CD1c-positive myeloid dendritic cell (primary cell): ENCODE measurements around the gene GPSM1.

ENCODE experiments used
- DNase-seq: peaks from one replicate; pipeline ENCODE4 v3.0.0-alpha.2; 2016; ENCODE audit errors: extremely low spot score

The GPSM1 gene, protein sequence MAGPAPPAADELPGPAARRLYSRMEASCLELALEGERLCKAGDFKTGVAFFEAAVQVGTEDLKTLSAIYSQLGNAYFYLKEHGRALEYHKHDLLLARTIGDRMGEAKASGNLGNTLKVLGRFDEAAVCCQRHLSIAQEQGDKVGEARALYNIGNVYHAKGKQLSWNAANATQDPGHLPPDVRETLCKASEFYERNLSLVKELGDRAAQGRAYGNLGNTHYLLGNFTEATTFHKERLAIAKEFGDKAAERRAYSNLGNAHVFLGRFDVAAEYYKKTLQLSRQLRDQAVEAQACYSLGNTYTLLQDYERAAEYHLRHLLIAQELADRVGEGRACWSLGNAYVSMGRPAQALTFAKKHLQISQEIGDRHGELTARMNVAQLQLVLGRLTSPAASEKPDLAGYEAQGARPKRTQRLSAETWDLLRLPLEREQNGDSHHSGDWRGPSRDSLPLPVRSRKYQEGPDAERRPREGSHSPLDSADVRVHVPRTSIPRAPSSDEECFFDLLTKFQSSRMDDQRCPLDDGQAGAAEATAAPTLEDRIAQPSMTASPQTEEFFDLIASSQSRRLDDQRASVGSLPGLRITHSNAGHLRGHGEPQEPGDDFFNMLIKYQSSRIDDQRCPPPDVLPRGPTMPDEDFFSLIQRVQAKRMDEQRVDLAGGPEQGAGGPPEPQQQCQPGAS

DNA sequence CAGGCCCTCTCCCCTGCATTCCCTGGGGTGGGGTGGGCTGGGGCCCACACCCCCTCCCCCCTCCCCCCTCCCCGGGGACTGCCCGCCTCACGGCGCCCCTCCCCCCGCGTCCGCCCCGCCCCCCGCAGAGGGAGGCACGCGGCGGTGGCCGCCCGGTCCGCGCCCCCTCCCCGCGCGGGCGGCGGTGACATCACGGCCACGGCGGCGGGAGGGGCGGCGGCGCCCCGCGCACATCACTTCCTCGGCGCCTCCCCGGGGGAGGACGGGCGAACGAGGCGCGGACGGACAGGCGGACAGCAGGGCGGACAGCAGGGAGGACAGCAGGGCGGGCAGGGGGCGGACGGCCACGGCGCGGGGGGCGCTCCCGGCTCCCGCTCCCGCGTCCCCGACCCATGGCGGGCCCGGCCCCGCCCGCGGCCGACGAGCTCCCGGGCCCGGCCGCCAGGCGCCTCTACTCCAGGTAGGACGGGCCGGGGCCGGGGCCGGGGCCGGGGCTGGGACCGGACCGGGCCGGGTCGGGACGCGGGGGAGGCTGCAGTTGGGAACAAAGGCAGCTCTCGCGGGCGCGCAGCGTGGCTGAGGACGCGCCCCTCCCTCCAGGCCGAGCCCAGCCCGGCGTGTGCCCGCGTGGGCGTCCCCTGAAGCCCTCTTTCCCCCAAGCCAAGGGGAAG, at the start of gene GPSM1:
GPSM1 (plus strand) TSS at position 236 of the 671 bp plus-strand sequence; CDS start at position 393, 157 bp downstream.
- DNase-seq: peak; percentile 57

GRCh38 chr9:136277746-136278145, 49.6 kb upstream of the GPSM1 start:
- DNase-seq: no peak

- DNase-seq: no peak
Measured at GRCh38 chr9:136278221-136278620, 49.1 kb upstream of the GPSM1 start.

- no peak for DNase-seq
Measured at GRCh38 chr9:136278894-136279293, 48.4 kb upstream of the GPSM1 start.

- no peak for DNase-seq
Measured at GRCh38 chr9:136279471-136279870, 47.9 kb upstream of the GPSM1 start.

- DNase-seq: no peak
Measured at GRCh38 chr9:136280535-136281315, 46.6 kb upstream of the GPSM1 start.

GRCh38 chr9:136281421-136282271, 45.7 kb upstream of the GPSM1 start:
- DNase-seq: no peak

- no peak for DNase-seq
Measured at GRCh38 chr9:136282272-136282861, 45.0 kb upstream of the GPSM1 start.

DNA sequence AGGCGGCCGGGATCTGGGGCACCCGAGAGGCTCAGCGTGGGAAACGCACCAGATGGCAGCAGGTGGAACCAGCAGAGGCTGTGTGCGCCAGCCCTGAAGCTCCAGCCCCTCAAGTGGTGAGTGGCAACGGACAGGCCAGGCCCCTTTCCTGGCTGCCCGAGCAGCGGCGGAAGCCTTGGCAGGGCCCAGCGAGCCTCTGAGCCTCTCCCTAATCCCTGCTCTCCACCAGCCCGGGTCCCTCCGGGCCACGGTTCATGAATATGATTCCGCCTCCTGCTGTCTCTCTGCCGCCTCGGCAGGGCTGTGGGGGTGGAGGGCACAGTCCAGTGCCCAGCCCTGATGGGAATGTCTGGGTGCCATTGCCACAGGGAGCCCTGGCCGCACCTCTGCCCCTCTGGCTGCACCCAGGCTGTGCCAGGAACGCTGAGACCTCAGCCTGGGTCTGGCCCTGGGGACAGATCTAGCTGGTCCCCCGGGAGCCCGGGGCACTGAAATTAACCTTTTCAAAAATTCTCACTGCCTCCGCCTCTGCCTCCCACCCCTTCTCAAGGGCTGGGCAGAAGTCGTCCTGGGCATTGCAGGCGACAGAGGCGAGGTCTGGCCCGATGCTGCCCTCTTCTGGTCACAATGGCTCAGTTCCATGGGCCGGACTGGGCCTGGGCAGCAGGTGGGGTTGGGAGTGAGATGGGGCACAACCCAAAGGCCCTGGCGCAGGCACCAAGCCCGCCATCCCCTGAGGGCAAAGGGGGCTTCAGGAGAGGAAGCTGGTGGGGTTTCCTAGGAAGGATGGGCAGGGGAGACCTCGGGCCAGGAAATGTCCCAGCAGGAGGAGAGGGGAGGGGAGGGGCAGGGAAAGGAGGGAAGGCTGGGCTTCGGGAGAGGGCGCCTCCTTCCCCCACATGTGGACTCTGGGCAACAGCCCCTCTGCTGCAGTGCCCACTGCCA, 43.8 kb upstream of the GPSM1 start:
- DNase-seq: peak; percentile 82

GRCh38 chr9:136284311-136284710, 43.0 kb upstream of the GPSM1 start:
- no peak for DNase-seq

- DNase-seq: no peak
Measured at GRCh38 chr9:136284951-136285350, 42.4 kb upstream of the GPSM1 start.

DNA sequence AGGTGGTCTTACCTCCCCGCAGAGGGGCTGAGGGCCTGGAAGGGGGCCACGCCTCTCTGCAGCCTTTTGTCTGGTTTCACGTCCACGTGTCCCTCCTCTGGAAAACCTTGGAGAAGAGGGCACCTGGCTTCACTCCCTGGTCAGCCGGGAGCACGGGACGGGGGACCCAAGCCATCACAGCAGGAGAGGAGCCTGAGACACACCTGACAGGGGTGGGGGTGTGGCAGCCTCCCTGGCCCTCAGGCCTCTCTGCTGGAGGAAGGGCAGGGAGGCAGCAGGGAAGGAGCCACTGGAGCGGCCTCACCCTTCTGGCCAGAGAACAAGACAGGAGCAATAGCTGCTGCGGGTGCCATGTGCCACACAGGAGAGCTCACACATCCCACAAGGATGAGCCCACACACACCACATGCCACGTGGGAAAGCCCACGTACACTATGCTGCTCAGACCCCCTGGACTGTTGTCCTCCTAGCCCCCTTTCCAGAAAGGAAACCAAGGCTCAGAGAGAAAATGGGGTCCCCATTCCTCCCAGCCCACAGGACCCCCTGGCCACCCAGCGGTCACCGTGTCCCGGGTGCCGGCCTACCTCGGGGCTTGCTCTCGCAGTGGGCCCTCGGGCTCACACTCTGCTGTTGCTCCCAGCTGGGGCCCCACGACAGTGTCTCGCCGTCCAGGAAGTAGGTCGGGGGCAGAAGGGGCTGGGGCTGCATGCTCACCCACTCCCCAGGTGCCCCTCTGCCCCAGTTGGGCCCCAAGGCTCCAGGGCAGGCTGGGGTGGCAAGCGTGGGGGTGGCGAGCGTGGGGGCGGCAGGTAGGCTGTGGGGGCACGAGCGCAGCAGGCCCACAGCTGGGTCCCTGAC, 41.6 kb upstream of the GPSM1 start:
- no peak for DNase-seq

GRCh38 chr9:136286359-136286986, 40.9 kb upstream of the GPSM1 start:
- DNase-seq: no peak

DNA sequence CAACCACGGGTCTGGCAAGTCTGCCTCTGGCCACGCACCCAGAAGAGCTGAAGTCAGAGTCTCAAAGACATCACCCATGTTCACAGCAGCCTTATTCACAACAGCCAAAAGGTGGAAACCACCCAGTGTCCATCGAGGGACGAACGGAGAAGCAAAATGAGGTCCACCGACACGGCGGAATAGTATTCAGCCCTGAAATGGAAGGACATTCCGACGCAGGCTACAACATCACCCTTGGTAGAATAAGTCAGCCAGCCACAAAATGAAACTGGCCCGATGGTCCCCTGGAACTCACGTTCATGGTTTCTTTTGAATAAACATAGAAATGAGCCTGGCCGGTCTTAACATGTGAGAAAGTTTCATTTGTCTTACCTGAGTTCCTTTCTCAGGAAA, 40.4 kb upstream of the GPSM1 start:
- no peak for DNase-seq

DNA sequence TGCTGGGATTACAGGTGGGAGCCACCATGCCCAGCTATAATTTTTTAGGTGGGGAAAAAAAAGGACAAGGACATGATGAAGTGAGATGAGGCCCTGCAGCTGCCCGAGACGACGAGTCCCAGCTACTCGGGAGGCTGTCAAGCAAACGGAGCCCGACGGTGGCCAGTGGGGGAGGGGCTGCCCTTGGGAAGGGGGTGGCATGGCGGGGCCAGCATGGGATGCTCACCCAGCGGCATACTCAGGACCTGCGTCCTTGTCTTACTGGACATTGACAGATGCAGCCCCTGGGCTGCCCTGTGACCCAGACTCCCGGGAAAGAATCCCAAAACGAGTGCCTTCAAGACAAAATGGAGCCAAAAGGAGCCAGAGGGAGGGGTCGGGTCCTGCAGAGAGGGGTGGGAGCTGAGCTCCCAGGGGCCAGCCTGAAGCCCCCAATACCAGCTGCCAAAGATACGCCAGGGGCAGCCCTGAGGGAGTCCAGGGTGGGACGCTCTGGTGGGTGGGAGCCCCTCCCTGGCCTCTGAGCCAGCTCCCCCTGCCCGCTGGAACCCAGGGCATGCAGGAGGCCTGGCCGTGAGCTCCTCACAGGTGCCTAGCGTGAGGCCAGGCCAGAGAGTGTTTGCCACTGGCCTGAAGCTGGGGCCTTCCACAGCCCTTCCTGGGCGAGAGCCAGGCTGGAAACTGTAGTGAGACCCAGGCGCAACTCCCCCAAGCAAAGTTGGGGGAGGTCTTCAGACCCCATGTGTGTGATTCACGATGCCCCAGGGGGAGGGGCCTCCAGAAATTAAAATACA, 39.2 kb upstream of the GPSM1 start:
- DNase-seq: no peak

DNA sequence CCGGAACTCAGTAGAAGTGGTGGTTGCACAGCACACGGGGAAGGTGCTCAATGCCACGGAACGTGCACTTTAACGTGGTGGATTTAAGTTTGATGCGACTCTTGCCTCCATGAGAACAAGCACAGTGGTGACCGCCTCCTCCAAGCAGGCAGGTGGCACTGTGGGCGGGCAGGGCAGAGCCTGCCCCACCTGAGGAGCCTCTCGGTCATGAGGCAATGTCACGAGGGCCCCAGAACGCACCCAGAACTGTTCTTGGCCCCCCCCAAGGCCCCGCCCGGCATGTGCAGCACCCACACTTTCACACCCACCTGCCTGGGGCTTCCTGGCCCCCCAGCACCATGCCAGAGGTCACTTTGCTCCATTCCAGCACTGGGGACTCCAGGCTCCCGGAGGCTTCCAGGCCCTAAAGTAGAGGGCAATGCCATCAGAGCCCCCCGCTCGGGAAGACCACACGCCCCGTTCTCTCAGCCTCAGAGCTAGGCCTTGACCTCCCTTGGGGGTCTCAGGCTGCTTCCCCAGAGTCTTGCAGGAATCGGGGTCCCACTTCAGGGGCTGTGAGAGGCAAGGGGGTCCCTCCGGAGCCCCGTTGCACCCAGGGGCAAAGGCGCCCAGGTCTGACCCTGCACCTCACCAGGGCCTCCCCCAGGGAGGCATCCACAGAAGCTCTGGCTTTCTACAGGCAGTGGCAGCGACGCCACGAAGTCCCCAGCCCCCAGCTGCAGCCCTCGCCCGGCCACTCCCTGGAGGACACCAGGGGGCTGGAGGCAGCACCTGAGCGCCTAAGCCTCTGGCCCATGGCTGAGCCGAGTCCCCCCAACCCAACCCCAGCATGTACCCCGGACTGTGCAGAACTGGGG, 37.5 kb upstream of the GPSM1 start:
- DNase-seq: no peak
